Smooth muscle cell (in vitro differentiated cells): Measurements from ENCODE around the gene NSMF. TPM values are rescaled to one million over a fixed set of nuclear protein-coding genes. Genes with fewer than 3 reads are reported as not detected.

Experiments
- DNase-seq: peaks from one replicate; lab custom pipeline; 2025; ENCODE audit not compliant: unreplicated experiment; lab: John Stamatoyannopoulos, UW
- H2AFZ ChIP-seq: fragments of 200-600 bp; sonication (generic); 2 replicates; pipeline ENCODE4 v1.6.0; 2016; ENCODE audit warnings: antibody characterized with exemption, low read depth, mild to moderate bottlenecking
- H3F3A ChIP-seq: fragments of 200-600 bp; sonication (generic); 2 replicates; pipeline ENCODE4 v1.6.0; 2017; ENCODE audit warnings: antibody characterized with exemption, low read depth
- H3K27ac ChIP-seq: fragments of 200-600 bp; sonication (generic); 2 replicates; pipeline ENCODE4 v1.5.1; 2016; ENCODE audit warnings: low read depth, mild to moderate bottlenecking
- H3K27me3 ChIP-seq: fragments of 200-600 bp; sonication (generic); 2 replicates; pipeline ENCODE4 v1.6.1; 2016; ENCODE audit warnings: low read depth, mild to moderate bottlenecking
- H3K36me3 ChIP-seq: fragments of 200-600 bp; sonication (generic); 2 replicates; pipeline ENCODE4 v1.5.1; 2016; ENCODE audit warnings: low read depth
- H3K4me1 ChIP-seq: fragments of 200-600 bp; sonication (generic); 2 replicates; pipeline ENCODE4 v1.5.1; 2016; ENCODE audit warnings: low read depth
- H3K4me2 ChIP-seq: fragments of 200-600 bp; sonication (generic); 2 replicates; pipeline ENCODE4 v1.6.0; 2016; ENCODE audit warnings: mild to moderate bottlenecking
- H3K4me3 ChIP-seq: fragments of 200-600 bp; sonication (generic); 2 replicates; pipeline ENCODE4 v1.5.1; 2016; ENCODE audit warnings: mild to moderate bottlenecking
- H3K79me2 ChIP-seq: fragments of 200-600 bp; sonication (generic); 2 replicates; pipeline ENCODE4 v1.6.0; 2016; ENCODE audit warnings: low read depth, mild to moderate bottlenecking
- H3K9ac ChIP-seq: fragments of 200-600 bp; sonication (generic); 2 replicates; pipeline ENCODE4 v1.6.0; 2016; ENCODE audit warnings: low read depth
- H3K9me3 ChIP-seq: fragments of 200-600 bp; sonication (generic); replicated peaks from 2 replicates; pipeline ENCODE4 v1.5.1; 2016; ENCODE audit warnings: low read depth
- H4K20me1 ChIP-seq: fragments of 200-600 bp; sonication (generic); 2 replicates; pipeline ENCODE4 v1.6.0; 2016; ENCODE audit warnings: low read depth
- WGBS: methylation state at CpG from one replicate; pipeline ENCODE4 v1.1.7; 2016; ENCODE audit warnings: low lambda C conversion rate; 5-methylcytosine and 5-hydroxymethylcytosine counted together
- polyA plus RNA-seq: library from polyadenylated mRNA; unstranded; fragments of >200 nt; fragmentation: Nextera tagmentation; extraction: Ambion mirVana; gene quantifications from 2 replicates; pipeline ENCODE4 v1.2.1, GENCODE V29; 2016
- total RNA-seq: library from RNA; depleted of rRNA; stranded (reverse); fragments of >200 nt; gene quantifications from 2 replicates; pipeline ENCODE4 v1.2.3, GENCODE V29; 2014
- TF ChIP-seq, protein P1 (sequence below): fragments of 200-600 bp; sonication (generic); IDR thresholded peaks from 2 replicates; pipeline ENCODE4 v1.5.1; 2017; ENCODE audit warnings: borderline replicate concordance, mild to moderate bottlenecking, antibody characterized with exemption; ENCODE audit not compliant: insufficient read depth, poor library complexity, severe bottlenecking

The NSMF gene
- total and polyA plus RNA-seq, 2 experiments from 2014 or later = 30.9 to 55.9 TPM

DNA sequence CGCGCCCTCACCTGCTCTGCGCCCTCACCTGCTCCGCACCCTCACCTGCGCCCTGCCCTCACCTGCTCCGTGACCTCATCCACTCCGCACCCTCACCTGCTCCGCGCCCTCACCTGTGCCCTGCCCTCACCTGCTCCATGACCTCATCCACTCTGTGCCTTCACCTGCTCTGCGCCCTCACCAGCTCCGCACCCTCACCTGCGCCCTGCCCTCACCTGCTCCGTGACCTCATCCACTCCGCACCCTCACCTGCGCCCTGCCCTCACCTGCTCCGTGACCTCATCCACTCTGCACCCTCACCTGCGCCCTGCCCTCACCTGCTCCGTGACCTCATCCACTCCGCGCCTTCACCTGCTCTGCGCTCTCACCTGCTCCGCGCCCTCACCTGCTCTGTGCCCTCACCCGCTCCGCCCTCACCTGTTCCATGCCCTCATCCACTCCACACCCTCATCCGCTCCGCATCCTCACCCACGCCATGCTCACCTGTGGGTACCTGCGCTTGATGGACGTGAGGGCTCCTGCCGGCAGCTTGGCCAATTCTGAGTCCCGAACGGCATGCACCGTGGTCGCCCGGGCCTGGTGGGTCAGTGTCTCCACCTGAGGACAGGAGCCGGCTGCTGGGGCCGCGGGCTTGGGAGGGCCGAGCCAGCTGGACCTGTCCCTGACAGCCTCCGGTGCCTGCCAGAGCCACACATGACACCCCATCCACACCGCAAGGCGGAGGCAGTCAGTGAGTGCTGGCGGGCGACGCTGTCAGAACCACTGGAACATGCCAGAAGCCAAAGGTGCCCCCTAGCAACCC lies 35.6 kb upstream of the NSMF start:
- H4K20me1 ChIP-seq = no peaks in the 10 kb centered on the region
- H3K9me3 ChIP-seq = no peaks in the 10 kb centered on the region
- no peak for DNase-seq
- H3K27ac ChIP-seq = no peak overlapping the region
- H3K79me2 ChIP-seq = no peaks in the 10 kb centered on the region
- no peak overlapping the region for H2AFZ ChIP-seq
- TF ChIP-seq, protein P1, sequence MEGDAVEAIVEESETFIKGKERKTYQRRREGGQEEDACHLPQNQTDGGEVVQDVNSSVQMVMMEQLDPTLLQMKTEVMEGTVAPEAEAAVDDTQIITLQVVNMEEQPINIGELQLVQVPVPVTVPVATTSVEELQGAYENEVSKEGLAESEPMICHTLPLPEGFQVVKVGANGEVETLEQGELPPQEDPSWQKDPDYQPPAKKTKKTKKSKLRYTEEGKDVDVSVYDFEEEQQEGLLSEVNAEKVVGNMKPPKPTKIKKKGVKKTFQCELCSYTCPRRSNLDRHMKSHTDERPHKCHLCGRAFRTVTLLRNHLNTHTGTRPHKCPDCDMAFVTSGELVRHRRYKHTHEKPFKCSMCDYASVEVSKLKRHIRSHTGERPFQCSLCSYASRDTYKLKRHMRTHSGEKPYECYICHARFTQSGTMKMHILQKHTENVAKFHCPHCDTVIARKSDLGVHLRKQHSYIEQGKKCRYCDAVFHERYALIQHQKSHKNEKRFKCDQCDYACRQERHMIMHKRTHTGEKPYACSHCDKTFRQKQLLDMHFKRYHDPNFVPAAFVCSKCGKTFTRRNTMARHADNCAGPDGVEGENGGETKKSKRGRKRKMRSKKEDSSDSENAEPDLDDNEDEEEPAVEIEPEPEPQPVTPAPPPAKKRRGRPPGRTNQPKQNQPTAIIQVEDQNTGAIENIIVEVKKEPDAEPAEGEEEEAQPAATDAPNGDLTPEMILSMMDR = no peak
- H3K4me1 ChIP-seq = no peaks in the 10 kb centered on the region
- no peaks in the 10 kb centered on the region for H3K36me3 ChIP-seq
- 95% methylated on average over 37 of the region's 46 CpGs for WGBS
- H3K4me3 ChIP-seq = no peak overlapping the region
- no peaks in the 10 kb centered on the region for H3F3A ChIP-seq
- no peak overlapping the region for H3K9ac ChIP-seq
- H3K27me3 ChIP-seq = no peaks in the 10 kb centered on the region
- H3K4me2 ChIP-seq = no peak overlapping the region

DNA sequence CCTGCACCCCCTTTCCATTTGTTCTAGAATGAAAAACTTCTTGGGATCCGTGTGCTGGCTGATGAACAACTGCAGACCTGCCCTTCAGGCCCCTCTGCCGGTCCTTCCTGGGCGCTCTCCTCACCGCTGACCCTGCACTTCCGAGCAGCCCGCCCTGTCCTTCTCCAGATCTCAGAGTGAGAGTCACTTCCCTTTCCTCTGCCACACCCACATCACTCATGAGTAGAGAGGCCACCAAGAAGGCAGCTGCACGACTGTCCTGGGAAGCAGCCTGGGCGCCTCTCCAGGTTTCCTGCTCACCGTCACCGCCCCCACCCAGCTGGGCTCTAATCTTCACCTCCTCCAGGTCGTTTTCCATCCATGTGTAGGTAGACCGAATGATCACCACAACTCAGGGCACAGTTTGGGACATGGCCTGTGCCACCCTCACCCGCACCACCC lies 35.0 kb upstream of the NSMF start:
- TF ChIP-seq, protein P1 = no peak
- no peaks in the 10 kb centered on the region for H3K36me3 ChIP-seq
- no peaks in the 10 kb centered on the region for H3K27me3 ChIP-seq
- H3K9me3 ChIP-seq = no peaks in the 10 kb centered on the region
- H4K20me1 ChIP-seq = no peaks in the 10 kb centered on the region
- no peaks in the 10 kb centered on the region for H3F3A ChIP-seq
- no peak overlapping the region for H3K4me3 ChIP-seq
- no peaks in the 10 kb centered on the region for H3K79me2 ChIP-seq
- DNase-seq = no peak
- H3K27ac ChIP-seq = no peak overlapping the region
- H2AFZ ChIP-seq = no peak overlapping the region
- H3K4me2 ChIP-seq = no peak overlapping the region
- H3K4me1 ChIP-seq = no peaks in the 10 kb centered on the region
- 82% methylated on average over 12 of the region's 13 CpGs for WGBS
- H3K9ac ChIP-seq = no peak overlapping the region

DNA sequence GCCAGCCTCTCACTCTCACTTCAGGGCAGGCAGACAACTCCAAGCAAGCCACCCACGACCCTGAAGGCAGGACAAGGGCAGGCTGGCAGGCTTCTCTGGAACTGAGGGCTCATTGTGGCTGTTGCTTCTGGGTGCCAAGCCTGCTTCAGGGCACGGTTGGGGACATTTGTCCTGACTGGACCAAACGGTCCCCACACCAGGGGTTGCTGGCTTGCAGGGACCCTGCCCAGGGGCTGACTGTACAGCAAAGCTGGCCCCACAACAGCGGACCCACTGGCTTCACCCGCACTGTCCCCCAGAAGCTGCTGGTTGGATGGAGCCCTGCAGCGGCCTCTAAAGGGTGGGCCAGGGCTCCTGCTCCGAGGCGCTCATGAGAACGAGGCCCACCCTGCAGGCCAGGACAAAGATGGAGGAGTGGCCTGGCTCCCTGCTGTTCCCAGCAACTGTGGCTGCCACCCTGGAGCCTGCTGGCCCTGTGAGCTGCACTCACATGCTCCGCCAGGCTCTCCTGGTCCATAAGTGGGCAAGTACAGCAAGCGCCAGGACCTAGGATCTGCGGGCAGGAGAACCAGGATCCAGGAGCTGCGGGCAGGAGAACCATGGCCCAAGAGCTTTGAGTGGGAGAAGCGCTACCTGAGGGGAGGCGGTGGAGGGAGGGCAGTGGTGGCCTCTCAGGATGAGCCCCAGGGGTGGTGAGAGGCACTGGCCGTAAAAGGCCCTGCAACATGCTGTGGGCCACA lies 34.4 kb upstream of the NSMF start:
- Histone ChIP-seq H2AFZ (no peak overlapping the region), H3K27me3 (no peaks in the 10 kb centered on the region), H3K4me2 (no peak overlapping the region), H3F3A (no peaks in the 10 kb centered on the region), H3K9me3 (no peaks in the 10 kb centered on the region), H3K27ac (no peak overlapping the region), H3K36me3 (no peaks in the 10 kb centered on the region), H3K4me3 (no peak overlapping the region), H4K20me1 (no peaks in the 10 kb centered on the region), H3K79me2 (no peaks in the 10 kb centered on the region), H3K9ac (no peak overlapping the region), H3K4me1 (no peaks in the 10 kb centered on the region)
- TF ChIP-seq, protein P1 = no peak
- WGBS = 94% methylated on average over 16 of the region's 16 CpGs
- DNase-seq = no peak
